Fibroblast of skin of scalp (primary cell): ENCODE results near the gene KCNQ1.

Experiments used
- DNase-seq: peaks from one replicate; pipeline ENCODE4 v3.0.0-alpha.2; 2013

The KCNQ1 gene

DNA sequence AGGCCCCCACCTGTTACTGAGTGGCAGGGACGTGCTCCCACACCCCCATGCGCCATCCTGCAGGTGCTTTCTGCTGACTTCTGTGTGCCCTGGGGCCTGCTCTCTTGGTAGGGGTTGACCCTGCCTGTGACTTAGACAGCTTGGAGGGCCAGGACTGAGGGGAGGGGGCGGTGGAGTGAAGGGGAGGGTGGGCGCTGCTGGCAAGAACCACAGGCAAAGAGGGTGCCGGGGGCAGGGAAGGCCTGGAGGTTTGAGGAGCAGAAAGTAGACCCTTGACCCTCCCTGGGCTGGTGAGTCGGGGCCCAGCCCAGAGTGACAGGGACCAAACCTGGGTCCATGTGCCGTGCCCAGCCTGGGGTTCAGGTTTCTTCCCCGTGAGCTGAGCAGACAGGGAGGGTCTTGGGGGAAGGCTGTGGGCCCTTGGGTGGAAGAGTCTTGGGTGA is 17.8 kb downstream of the KCNQ1 start:
- DNase-seq = no peak

DNA sequence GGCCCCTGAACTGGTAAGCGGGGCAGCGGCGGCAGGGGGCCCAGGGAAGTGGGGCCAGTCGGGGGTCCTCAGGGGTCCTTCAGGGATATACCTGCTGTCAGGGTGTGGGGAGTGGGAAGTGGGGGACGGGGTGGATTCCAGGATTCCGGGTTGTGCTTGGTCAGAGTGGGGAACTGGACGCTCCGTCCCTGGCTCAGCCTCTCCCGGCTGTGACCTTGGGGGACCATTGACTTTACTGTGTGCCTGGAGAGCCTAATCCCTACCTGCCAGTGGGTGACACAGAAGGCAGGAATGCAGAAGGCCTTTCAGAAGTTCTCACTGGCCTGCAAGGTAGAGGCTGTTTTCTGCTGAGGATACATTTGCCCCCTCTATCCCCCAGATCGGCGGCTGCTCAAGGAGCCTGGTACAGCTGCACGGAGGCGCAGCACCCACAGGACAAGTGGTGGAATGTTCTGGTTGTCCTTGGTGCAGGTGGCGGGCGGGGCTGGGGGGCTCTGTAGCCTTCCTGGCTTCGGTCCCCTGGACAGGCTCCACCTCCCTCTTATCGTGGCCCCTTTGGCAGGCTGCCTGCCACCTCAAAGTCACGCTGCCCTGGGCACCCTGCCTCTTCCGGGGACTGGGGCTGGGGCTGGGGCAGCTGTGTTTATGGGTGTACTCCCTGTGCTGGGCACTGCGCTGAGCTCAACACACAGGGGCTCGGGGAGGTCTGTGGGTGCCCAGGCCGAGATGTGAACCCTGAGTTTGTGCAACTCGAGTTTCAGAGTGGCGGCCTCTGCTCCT is 18.4 kb downstream of the KCNQ1 start:
- no peak for DNase-seq

DNA sequence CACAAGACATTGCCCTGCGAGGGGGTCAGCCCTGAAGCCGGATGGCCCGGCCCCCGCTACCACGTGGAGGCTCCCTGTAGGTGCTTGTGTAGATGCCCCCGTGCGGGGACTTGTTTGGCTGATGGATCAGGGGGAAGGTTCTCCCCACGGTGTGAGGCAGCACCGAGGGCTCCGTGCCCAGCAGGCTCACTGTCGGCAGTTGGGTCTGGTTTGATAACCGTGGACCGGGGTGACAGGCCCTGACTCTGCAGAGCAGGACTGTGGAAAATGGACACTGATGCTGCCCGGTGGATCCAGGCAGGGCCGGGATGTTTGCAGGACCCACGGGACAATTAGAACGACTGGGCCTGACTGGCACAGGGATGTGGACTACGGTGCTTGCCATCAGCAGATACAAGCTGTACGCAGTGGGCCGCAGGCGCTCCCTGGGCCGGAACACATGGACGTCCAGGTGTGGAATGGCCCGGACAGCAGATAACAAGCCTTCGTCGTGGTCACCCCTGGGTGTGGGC is 19.0 kb downstream of the KCNQ1 start:
- DNase-seq = no peak

DNA sequence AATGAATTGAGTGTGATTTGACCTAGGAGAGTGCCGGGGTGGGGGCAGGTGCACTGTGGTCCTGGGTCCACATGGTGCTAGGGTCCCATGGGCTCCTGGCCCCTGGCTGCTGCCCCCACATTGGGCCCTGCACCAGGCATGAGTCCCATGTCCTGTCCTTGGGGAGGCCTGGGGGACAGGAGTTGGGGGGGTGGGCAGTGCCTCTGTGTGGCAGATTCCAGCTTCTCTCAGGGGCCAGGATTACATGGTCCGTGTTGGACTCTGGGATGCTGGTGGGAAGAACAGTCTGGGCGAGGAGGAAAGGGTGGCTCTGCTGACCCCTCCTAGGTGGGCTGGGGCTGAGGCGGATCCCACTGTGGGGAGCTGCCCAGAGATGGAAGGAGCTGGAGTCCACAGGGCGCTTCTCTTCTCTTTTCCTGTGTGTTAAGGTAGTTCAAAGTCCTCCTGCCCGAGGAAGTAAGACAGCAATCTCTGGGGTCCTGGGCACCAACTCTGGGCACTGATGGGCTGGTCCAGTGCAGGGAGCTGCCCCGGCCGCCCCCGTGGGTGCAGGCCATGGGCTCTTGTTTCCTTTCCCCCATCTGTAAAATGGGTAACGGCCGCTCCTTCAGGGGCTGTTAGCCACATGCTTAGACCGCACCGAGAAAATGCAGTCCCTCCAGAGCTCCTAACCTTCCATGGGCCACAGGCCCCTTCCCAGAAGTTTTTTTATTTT is 19.8 kb downstream of the KCNQ1 start:
- no peak for DNase-seq

DNA sequence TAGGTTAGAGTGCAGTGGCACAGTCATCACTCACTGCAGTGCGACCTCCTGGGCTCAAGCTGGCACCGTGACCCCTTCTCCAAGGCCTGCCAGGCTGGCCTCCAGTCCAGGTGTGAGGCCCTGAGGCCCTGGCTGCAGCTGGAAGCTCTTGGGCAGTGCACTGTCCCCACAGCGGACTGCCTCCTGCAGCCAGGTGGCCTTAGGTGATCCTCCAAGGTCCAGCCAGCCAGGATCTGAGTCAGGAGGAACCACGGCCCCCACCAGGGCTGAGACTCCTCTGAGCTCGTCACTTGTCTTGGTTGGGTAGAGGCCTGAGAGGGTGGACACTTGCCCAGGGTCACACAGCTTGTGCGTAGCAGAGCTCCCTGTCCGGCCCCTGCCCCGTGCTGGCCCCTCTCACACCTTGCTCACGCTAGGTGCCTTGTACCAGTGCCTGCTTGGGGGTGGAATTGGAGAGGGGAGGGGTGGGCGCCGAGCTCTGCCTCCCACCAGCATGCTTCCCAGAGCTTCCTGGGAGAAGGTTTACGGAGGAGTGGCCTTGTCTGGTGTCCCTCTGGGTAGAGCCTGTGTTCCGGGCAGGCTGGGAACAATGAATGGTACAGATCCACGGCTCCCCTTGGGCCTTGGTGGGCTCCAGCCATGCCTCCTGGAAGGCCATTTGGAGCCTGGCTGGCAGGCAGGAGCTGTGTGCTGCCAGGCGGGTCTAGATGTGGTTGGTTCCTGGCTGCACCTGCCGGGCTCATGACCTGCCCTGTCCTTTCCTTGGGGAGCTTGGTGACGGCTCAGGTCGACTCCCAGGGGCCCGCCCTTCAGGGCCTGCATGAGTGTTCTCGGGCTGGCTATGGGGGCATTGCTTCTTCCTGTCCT is 20.6 kb downstream of the KCNQ1 start:
- DNase-seq = no peak

DNA sequence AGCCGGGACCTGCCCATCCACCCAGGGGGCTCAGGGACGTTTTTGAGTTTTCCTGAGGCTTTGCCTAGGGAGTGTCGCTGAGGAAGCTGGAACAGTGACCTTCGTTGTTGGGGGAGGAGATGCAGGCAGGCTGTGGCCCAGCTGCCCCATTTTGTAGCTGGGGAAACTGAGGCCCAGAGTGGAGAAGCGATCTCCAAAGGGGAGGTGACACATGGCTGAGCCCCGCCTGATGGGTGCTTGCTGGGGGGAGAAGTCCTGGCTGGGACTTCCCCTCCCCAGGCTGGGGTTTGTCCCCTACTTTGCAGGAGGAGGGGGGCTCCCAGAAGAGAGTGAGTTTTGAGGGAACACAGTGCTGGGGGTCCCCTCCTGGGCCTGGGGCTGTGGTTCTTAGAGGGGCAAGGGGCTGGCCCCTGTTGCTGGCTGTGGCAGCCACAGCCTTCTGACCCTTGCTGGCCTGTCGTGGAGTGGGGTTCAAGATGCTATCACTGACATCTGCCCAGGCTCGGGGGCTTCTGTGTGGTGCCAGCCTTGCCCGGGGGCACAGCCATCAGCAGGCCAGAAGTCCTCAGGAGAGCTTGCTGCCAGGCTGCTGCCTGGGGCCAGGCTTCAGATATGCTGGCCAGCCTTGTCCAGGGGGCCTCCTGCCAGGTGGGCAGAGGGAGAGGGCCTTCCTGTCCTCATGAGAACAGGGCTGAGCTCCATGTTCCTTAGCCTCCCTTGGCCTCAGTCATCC is 21.4 kb downstream of the KCNQ1 start:
- DNase-seq = no peak

DNA sequence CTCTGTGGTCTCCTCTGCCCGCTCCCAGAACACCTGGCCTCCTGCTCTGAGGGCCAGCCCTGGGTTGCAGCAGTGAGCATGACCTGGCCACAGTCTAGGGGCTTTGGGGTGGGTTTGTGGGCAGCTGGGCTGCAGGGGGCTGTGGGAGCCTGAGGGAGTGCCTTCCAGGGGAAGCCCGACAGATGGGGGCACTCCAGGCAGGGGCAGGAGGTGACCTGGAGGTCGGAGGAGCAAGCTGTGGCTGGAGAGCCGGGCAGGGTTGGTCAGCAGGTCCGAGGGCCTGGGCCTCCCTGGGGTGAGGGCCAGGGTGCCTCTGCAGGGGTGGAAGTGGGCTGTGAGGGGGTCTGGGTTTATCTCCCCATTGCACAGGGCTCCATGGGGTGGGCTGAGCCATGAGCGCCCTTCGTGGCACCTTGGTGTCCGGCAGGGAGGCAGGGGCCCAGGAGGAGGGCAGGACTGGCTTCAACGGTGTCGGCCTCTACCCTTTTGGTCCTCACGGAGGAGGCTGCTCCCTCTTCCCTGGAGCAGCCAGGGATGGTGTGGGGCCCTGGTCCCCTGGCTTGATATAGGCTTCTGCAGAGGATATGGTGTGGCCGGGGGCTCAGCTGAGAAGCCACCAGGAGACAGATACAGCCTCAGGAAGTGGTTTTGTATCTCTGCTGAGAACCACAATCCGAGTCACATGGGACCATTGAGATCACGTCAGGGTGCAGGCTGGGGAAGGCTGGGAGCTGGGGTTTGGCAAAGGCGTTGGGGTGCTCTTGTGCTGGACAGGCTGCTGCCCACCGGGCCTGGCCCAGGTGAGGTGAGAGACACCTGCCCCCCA is 22.3 kb downstream of the KCNQ1 start:
- DNase-seq = no peak

DNA sequence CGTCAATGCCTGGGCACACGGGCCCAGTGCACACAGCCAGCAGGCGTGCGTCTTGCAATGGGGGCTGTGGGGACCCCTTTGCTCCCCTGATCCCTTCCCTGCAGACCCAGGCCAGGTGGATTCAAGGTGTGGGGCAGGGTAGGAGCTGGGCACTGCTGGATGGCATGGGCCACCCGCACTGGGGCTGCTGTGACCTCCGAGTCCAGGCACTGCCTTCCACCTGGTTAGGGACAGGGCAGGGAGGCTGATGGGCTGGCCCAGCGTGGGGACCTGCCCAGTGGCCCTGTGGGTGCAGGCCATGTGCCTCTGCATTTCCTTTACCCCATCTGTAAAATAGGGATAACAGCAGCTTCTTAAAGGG is 22.9 kb downstream of the KCNQ1 start:
- DNase-seq = no peak

DNA sequence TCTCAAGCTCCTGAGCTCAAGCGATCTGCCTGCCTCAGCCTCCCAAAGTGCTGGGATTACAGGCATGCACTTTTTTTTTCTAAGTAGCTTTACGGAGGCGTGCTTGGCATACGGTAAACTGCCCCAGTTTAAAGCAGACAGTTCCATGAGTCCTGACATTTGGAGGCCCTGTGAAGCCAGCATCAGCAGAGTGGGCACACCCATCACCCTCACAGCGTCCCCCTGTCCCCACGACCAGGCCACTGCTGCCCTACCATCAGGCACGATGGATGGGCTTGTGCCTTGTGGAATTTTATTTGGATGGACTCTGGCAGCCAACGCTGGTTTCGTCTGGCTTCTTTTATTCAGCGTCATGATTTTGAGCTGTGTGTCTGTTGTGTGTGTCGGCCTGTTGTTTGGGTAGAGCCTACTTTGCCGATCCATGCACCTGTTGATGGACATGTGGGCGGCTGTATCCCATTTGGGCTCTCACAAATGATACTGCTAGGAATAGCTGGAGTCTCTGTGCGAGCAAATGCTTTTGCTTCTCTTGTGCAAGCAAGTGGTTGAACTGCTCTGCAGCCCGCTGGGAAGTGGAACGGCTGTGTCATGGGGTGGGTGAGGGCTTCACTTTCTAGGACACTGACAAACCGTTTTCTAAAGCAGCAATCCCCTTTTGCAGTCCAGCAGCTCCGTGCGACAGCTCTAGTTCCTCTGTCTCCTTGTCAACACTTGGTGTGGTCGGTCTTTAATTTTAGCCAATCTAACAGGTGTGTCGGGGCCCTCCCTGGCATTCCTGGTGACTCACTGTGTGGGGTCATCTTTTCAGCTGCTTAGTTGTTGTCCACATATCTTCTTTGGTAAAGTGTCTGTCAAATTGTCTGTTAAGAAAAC is 23.8 kb downstream of the KCNQ1 start:
- DNase-seq = no peak

DNA sequence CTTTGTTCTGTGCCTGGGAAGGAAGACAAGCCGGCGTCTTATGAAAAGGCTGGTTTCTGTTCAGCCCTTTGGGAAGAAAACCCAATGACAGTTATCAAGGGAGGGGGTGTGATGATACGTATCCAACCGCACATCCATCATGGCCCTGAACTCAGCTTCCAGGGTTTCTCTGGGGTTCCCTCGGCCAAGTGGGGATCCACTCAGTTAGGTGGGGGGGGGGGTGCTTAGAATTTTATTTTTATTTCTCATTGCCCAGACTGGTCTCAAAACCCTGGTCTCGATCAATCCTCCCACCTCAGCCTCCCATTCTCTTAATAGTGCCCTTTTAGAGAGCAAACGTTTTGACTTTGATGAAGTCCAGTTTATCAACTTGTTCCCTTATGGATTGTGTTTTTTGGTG is 25.7 kb downstream of the KCNQ1 start:
- DNase-seq = no peak

DNA sequence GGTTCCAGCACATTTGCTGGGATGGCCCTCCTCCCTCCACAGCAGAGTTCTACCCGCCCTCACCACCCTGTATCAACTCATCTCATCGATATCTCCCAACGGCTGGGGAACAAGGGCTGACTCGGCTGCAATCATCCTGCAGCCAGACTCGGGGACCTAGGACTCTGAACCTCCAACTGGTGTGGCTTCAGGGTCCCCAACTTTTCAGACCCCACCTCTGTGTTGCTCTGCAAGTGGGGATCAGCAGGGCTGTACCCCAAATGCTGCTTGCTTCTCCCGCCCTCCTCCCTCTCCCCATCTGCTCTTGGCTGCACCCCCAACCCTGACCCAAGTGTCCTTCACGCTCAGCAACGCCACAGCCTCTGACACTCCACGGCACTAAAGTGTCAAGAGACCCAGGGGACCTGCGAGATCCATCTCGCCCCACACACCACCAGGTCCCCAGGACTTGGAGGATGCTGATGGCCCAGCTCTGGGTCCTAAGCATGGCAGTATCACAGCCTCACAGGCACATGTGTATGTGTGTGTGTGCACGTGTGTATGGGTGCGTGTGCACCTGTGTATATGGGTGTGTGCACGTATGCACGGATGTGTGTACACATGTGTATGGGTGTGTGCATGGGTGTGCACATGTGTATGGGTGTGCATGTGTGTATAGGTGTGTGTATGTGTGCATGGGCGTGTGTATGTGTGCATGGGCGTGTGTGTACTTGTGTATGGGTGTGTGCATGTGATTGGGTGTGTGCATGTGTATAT is 26.4 kb downstream of the KCNQ1 start:
- DNase-seq = no peak

DNA sequence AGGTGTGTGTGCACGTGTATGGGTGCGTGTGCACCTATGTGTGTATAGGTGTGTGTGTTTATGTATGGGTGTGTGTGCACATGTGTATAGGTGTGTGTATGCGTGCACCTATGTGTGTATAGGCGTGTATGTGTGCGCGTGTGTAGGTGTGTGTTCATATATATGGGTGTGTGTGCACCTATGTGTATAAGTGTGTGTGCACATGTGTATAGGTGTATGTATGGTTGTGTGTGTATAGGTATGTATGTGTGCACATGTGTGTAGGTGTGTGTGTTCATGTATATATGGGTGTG is 26.9 kb downstream of the KCNQ1 start:
- no peak for DNase-seq

DNA sequence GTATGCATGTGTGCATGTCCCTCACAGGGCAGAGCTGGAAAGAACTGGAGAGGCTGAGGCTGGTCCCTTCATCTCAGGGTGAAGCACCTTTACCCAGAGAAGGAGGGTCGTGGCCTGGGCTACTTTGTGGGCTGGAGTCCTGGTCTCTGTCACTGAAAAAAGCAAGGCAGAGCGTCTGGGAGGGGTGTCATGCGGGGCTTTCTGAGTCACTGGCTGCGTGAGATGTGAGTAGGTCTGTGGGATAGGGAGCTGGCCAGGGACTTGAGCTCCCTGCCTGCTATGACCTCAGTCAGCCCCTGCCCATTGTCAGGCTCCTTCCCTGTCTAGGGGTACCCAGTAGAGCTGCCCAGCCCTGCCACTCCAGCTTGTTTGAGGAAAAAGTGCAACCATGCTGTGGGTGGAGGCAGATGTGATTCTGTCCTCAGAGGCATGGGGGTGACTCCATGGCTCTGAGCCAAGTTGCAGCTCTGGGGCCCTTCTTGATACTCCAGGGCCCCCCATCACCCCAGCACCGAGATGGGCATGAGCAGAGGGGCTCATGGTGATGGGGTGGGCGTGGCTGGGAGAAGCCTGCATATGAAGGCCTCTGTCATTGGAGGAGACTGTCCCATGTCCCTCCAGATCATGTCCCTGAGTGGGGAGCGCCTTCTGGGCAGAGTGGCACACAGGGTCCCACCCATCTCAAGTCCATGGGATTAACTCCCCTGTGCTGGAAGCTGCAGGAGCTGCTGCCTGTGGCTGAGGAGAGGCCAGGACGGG is 27.8 kb downstream of the KCNQ1 start:
- DNase-seq = no peak

DNA sequence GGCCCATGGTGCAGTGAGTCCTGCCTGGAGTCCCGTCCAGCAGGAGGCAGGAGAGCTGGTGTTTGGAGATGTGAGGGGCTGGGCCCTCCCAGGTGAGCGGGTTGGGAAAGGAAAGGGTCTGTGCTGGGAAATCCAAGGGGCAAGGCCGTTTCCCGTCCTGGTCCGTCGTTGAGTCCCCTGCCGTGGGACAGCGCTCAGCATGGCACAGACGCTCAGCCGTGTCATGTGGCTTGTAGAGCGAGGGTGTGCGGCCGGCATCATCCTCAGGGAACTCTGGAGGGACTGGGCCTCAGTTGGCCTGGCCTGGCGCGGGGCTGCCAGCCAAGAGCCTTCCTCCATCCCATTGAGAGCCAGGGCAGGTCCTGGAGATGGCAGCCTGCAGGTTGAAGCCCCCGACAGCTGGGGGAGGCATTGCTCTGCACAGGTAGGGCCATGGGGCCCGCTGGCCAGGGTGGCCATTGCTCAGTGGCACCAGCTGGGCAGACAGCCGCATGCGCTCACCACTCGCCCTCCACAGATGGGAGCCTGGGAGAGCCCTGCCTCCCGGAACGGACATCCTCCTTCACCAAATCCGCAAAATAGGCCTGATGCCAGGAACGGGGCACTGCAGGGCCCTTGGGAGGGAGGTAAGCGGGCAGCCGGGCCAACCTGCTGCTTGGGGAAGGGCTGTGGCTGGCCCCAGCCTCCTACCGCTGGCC is 28.7 kb downstream of the KCNQ1 start:
- no peak for DNase-seq

DNA sequence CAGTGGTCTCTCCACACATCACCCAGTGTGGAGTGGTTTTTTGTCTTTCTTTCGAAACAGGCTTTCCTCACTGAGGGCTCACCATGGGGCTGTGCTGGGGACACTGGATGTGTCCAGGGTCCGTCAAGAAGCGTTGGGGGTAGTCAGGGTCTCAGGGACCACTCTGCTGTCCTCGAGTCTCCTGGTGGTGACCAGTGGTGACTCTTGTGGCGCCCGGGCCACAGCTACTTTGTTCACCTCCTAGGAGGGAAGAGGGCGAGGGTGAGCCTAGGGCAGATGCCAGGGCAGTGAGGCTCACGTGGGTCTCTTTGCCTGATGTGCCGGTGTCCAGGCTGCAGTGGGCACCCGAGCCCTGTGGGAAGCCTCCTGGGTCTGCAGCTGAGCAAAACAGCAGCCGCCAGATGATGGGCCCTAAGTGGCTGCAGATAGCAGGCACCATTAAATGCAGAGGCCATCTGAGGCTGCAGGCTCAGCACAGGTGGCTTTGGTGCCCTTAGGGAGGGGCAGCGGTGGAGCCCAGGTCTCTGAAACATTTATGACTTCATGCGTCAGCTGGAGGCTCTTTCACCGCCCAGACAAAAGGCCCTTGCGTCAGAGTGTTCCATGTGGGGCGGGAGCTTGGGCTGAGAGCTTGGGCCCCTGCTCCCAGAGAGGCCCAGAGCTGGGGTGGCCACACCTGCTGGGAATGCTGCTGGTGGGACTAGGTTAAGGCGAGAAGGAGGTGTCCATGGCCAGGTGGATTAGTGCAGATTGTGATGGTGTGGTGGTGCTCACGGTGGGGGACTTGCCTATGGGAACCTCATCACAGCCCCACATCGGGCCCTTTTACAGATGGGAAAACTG is 29.5 kb downstream of the KCNQ1 start:
- no peak for DNase-seq

DNA sequence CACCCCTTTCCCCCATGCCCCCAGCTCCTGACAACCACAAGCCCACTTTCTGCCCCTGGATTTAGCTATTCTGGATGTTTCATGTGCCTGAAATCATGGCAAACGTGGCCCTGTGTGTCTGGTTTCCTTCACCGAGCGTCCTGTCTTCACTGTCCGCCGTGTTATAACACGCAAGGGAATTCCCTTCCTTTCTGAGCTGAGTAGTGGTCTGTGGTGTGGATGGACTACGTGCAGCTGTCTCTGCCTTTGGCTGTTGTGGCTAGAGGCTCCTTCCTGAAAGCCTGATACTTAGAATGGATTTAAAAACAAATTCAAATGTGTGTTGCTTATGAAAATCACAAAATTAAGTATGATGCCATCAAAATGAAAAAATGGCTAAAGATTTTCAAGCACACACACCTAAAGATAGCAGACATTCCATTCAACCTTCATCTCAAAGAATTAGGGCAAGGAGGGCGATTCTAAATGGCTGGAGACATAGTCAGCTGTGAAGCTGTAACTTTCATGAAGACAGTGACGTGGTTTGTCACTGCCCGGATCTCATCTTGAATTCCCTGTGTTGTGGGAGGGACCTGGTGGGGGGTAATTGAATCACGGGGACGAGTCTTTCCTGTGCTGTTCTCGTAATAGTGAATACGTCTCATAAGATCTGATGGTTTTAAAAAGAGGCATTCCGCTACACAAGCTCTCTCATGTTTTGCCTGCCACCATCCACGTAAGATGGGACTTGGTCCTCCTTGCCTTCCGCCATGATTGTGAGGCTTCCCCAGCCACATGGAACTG is 30.5 kb downstream of the KCNQ1 start:
- no peak for DNase-seq

DNA sequence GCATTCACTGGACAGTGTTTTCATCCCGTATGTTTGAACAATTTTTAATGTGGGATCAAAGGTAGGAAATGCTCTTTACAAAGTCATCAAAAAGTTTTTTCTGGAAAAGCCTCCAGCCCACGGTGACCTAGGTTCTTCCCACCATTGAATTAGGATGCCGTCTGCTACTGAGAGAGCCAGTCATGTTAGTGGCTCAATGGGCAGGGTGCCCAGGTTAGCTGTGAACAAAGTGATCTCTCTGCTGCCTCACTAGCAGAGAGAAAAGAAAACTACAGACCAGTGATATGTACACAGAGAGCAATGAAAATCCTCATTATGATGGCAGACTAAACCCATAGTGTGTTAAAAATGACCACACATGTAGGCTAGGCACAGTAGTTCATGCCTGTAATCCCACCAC is 32.4 kb downstream of the KCNQ1 start:
- DNase-seq = no peak
